GM10248 (cell line): Measurements from ENCODE around the gene VPS51.

ENCODE experiments used
- CTCF ChIA-PET: fragments of 300-600 bp; sonication (Branson Sonifier 250); formaldehyde crosslinking; extraction: SDS; loops from one replicate; lab custom pipeline; 2021; ENCODE audit warnings: antibody characterized with exemption; lab: Yijun Ruan, JAX
- POLR2A ChIA-PET: fragments of 350-650 bp; sonication (Branson Sonifier 250); formaldehyde crosslinking; extraction: SDS; loops from one replicate; lab custom pipeline; 2020; ENCODE audit warnings: antibody characterized with exemption; lab: Yijun Ruan, JAX
- DNase-seq: peaks from one replicate; pipeline ENCODE4 v3.0.0; 2012; ENCODE audit errors: extremely low spot score
- TF ChIP-seq, protein P1 (sequence below): IDR thresholded peaks from 2 replicates; pipeline ENCODE4 v1.5.1; 2012; ENCODE audit warnings: mild to moderate bottlenecking, low read depth; ENCODE audit errors: extremely low read depth, missing control alignments, control extremely low read depth

Gene VPS51

DNA sequence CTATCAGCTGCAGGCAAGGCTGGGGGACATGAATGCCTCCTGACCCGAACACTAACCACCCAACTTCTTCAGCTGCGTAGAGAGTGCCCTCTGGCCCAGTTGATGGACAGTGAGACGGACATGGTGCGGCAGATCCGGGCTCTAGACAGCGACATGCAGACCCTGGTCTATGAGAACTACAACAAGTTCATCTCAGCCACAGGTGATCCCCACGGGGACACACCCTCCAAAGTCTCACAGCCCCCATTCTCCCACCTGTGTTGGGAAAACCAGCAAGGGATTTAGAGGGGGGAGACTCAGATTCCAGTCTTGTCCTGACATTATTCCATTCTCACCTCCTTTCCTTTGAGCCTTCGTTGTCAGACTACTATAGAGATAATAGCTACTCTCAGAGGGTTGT, 912 bp downstream of the VPS51 start:
- TF ChIP-seq, protein P1, sequence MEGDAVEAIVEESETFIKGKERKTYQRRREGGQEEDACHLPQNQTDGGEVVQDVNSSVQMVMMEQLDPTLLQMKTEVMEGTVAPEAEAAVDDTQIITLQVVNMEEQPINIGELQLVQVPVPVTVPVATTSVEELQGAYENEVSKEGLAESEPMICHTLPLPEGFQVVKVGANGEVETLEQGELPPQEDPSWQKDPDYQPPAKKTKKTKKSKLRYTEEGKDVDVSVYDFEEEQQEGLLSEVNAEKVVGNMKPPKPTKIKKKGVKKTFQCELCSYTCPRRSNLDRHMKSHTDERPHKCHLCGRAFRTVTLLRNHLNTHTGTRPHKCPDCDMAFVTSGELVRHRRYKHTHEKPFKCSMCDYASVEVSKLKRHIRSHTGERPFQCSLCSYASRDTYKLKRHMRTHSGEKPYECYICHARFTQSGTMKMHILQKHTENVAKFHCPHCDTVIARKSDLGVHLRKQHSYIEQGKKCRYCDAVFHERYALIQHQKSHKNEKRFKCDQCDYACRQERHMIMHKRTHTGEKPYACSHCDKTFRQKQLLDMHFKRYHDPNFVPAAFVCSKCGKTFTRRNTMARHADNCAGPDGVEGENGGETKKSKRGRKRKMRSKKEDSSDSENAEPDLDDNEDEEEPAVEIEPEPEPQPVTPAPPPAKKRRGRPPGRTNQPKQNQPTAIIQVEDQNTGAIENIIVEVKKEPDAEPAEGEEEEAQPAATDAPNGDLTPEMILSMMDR, result no peak
- DNase-seq, result no peak
- ChIA-PET POLR2A (interaction anchor here (0.5 to 1.3 kb wide), 4 partner anchors 15 to 310 kb away, joined by 3 to 4 read pairs (median 4); partner anchors contain the start of genes FAU, MRPL49 and TM7SF2), CTCF (interaction anchor here (1.0 to 10.5 kb wide), 4 partner anchors 14 to 70 kb away, joined by 3 to 165 read pairs (median 4); partner anchors contain the start of genes FAU, MRPL49, SNX15 and TM7SF2)

DNA sequence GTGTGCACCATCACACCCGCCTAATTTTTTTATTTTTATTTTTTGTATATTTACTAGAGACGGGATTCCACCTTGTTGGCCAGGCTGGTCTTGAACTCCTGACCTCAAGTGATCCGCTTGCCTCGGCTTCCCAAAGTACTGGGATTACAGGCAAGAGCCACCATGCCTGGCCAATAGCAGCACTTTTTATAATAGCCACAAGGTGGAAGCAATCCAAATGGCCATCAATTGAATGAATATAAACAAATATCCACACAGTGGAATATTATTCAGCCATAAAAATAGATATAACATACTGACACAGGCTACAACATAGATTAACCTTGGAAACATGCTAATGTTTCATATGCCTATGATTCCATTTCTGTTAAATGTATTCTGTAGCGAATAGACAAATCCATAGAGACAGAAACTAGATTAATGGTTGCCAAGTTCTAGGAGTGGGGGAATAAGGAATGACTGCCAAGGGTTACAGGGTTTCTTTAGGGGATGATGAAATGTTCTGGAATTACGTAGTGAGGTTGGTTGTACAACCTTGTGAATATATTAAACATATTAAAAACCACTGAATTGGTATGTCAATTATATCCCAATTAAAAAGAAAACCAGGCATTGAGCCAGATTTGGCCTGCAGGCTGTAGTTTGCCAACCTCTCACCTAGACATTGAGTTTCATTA, 4.8 kb downstream of the VPS51 start:
- CTCF ChIA-PET, result interaction anchor here (10.5 kb wide), 1 partner anchor 10 kb away, joined by 165 read pairs; the partner anchor contains the start of gene TM7SF2
- POLR2A ChIA-PET, result interaction anchor here (3.3 kb wide), 1 partner anchor 10 kb away, joined by 14 read pairs; the partner anchor contains the start of gene TM7SF2
- no peak for DNase-seq
- TF ChIP-seq, protein P1, result no peak

DNA sequence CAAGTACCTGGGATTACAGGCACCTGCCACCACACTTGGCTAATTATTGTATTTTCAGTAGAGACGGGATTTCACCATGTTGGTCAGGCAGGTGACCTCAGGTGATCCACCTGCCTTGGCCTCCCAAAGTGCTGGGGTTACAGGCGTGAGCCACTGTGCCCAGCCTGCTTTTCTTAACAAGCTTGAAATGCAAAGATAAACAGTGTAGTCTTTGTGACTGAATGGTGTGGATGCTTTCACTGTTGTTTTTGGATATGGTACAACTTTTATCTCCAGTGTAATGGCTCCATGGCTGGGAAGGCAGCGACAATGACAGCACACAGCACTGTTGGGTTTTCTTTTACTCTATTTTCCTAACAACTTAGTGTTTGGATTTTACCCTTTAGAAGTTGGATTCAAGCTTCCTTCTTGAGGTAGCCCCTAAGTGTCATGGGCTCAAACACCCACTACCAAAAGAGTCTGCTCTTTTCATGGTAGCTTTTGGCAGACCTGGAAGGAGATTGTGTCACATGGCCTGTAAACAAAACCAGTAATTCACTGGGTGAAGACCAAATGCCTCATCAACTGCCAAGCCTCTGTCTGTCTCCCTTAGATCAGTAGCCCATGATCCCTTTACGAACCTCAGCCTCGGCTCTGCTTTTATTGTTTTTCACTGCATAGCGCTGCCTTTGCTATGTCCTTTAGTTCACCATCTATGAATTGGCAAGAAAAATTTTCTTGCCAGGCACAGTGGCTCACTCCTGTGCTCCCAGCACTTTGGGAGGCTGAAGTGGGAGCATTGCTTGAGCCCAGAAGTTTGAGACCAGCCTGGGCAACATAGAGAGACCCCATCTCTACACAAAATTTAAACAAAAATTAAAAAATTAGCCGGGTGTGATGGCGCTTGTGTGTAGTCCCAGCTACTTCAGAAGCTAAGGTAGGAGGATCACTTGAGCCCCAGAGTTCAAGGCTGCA, 6.4 kb downstream of the VPS51 start:
- CTCF ChIA-PET, result interaction anchor here (0.7 to 10.5 kb wide), 3 partner anchors 8 to 90 kb away, joined by 3 to 165 read pairs (median 5); partner anchors contain the start of gene TM7SF2
- TF ChIP-seq, protein P1, result no peak
- no peak for DNase-seq
- POLR2A ChIA-PET, result no interaction called here

DNA sequence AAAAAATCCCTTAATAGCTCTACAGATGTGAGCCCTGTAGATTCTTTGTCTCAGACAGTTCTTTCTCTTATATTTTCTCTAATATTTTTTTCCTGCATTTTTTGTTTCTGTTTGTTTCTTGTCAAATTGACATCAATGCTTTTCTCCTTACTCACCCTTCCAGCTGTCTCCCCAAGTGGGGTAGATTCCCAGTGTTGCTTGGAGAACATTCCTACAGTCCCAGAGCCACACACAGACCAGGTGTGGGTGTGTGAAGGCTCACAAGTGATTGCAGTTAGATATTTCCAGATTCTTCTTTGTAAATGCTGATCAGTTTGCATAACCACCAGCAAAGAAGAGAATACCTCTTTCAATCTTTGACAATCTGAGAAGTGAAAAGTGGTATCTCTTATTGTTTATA, 7.5 kb downstream of the VPS51 start:
- POLR2A ChIA-PET, result interaction anchor here (0.6 kb wide), 1 partner anchor 39 kb away, joined by 3 read pairs; no protein-coding TSS in a partner anchor
- CTCF ChIA-PET, result interaction anchor here (1.6 to 10.5 kb wide), 3 partner anchors 7 to 91 kb away, joined by 3 to 165 read pairs (median 5); partner anchors contain the start of gene TM7SF2
- TF ChIP-seq, protein P1, result no peak
- DNase-seq, result no peak

DNA sequence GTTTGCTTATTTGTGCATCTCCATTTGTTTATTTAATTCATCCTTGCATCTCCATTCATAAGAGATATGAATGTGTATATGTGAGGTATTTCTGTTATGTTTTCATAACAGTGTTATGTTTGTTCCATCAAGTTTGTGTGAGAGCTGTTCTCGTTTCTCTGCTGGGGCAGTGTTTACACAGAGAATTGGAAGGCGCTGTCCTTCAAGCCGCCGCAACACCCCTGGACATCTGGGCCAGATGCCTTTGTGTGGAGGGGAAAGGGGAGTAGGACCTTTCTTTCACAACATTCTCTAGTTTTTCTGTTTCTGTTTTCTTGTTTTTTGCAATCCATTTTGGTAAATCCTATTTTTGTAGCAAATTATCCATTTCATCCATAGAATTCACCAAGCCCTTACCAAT, 8.6 kb downstream of the VPS51 start:
- TF ChIP-seq, protein P1, result no peak
- no peak for DNase-seq
- CTCF ChIA-PET, result interaction anchor here (1.6 kb wide), 1 partner anchor 13 kb away, joined by 3 read pairs; no protein-coding TSS in a partner anchor
- POLR2A ChIA-PET, result no interaction called here

DNA sequence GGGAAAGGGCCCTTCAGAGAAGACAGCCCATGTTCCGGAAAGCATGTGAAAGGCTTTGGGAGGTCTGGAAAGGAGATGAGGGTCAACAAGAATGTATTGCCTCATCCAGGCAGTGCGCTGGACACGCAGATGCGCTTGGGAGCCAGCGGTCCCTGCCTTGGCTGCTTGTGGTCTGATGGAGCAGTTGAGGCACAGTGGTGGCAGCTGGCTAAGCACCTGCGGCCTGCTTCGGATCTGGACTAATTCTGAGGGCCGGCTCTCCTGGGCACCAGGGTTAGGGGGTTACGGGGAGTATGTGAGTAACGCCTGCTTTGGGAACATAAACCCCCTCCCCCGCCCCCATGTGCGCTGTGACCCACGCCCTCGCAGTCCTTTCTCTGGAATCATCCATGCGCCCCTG, 11.1 kb downstream of the VPS51 start:
- no peak for DNase-seq

More for the DNA sequence above, 11.1 kb downstream of the VPS51 start:
- TF ChIP-seq, protein P1, result no peak
- ChIA-PET CTCF (interaction anchor here (1.3 to 7.5 kb wide), 2 partner anchors 8 to 257 kb away, joined by 3 to 165 read pairs; partner anchors contain the start of gene VPS51), POLR2A (no interaction called here)
